Muscle of arm (tissue), 12 donors: ENCODE data around the gene VIM. TPM values are rescaled to one million over a fixed set of nuclear protein-coding genes. Genes with fewer than 3 reads are reported as not detected.

ENCODE experiments used
- polyA plus RNA-seq, 12 donors: library from polyadenylated mRNA; unstranded; fragments of 120-200 nt; gene quantifications; one replicate each; pipeline ENCODE4 v1.2.1, GENCODE V29; 2013; ENCODE audit not compliant: insufficient read length in 12 of 12

The VIM gene
- polyA plus RNA-seq, 12 donors: 836 to 4,364 (median 2,639) TPM

Other genes with a start within 250 kb of the VIM start
- 10 to 100 TPM in 2 of 12 donors, 1 to 10 TPM in 9, not detected in 1; 1.6 to 15.6 (median 2.7) TPM for gene CUBN, start 98.4 kb upstream of the VIM start, polyA plus RNA-seq
- 10 to 100 TPM in 6 of 12 donors, 1 to 10 TPM in 5, not detected in 1; 7.4 to 14.7 (median 10.8) TPM for gene TRDMT1, start 26.6 kb upstream of the VIM start, polyA plus RNA-seq
- gene ST8SIA6, start 226.4 kb downstream of the VIM start, polyA plus RNA-seq: 1 to 10 TPM in 9 of 12 donors, under 1 TPM in 1, not detected in 2; 0.89 to 2.3 (median 1.7) TPM